HG03135 (cell line): ENCODE measurements around the gene TRIAP1.

Experiments
- ATAC-seq: cut with Tn5 transposase; IDR thresholded peaks from one replicate; pipeline ENCODE4 v1.9.1; 2021; ENCODE audit warnings: mild to moderate bottlenecking, moderate library complexity; ENCODE audit not compliant: unreplicated experiment

TRIAP1 gene

GRCh38 chr12:120432772-120433525 is 13.2 kb downstream of the TRIAP1 start:
- ATAC-seq = no peak

- no peak for ATAC-seq
Observed at GRCh38 chr12:120429368-120429767, 16.8 kb downstream of the TRIAP1 start.

- no peak for ATAC-seq
Observed at GRCh38 chr12:120428597-120429229, 17.5 kb downstream of the TRIAP1 start.

GRCh38 chr12:120425797-120426196 is 20.4 kb downstream of the TRIAP1 start:
- no peak for ATAC-seq

- no peak for ATAC-seq
Observed at GRCh38 chr12:120422892-120423456, 23.2 kb downstream of the TRIAP1 start.

- no peak for ATAC-seq
Observed at GRCh38 chr12:120421701-120422100, 24.5 kb downstream of the TRIAP1 start.

GRCh38 chr12:120417917-120418580 is 28.1 kb downstream of the TRIAP1 start:
- no peak for ATAC-seq

- no peak for ATAC-seq
Observed at GRCh38 chr12:120416490-120417216, 29.5 kb downstream of the TRIAP1 start.

GRCh38 chr12:120413901-120414695 is 32.1 kb downstream of the TRIAP1 start:
- ATAC-seq = no peak

GRCh38 chr12:120412421-120412820 is 33.8 kb downstream of the TRIAP1 start:
- ATAC-seq = no peak

- ATAC-seq = no peak
Observed at GRCh38 chr12:120408771-120409170, 37.4 kb downstream of the TRIAP1 start.

GRCh38 chr12:120406553-120406952 is 39.6 kb downstream of the TRIAP1 start:
- ATAC-seq = no peak

GRCh38 chr12:120406069-120406468 is 40.1 kb downstream of the TRIAP1 start:
- no peak for ATAC-seq

- no peak for ATAC-seq
Observed at GRCh38 chr12:120404271-120404670, 41.9 kb downstream of the TRIAP1 start.

GRCh38 chr12:120403869-120404268 is 42.3 kb downstream of the TRIAP1 start:
- ATAC-seq = no peak

GRCh38 chr12:120402217-120402616 is 44.0 kb downstream of the TRIAP1 start:
- no peak for ATAC-seq

GRCh38 chr12:120399531-120399930 is 46.7 kb downstream of the TRIAP1 start:
- no peak for ATAC-seq

- no peak for ATAC-seq
Observed at GRCh38 chr12:120397824-120398540, 48.2 kb downstream of the TRIAP1 start.
